Measurements from ENCODE around the gene XXYLT1. TPM values are rescaled to one million over a fixed set of nuclear protein-coding genes. Genes with fewer than 3 reads are reported as not detected.

The XXYLT1 gene
- total RNA-seq, 4 donors from 2014 or later: 9.7 to 30.1 (median 17.7) TPM

- DNase-seq (ENCODE audit: low spot score in 2 of 2): peak in 1 of 2 donors; percentile 77
- TF ChIP-seq, protein P1, sequence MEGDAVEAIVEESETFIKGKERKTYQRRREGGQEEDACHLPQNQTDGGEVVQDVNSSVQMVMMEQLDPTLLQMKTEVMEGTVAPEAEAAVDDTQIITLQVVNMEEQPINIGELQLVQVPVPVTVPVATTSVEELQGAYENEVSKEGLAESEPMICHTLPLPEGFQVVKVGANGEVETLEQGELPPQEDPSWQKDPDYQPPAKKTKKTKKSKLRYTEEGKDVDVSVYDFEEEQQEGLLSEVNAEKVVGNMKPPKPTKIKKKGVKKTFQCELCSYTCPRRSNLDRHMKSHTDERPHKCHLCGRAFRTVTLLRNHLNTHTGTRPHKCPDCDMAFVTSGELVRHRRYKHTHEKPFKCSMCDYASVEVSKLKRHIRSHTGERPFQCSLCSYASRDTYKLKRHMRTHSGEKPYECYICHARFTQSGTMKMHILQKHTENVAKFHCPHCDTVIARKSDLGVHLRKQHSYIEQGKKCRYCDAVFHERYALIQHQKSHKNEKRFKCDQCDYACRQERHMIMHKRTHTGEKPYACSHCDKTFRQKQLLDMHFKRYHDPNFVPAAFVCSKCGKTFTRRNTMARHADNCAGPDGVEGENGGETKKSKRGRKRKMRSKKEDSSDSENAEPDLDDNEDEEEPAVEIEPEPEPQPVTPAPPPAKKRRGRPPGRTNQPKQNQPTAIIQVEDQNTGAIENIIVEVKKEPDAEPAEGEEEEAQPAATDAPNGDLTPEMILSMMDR (IDR thresholded peaks at IDR 0.05): no peak
- no peak for TF ChIP-seq POLR2A (IDR thresholded peaks at IDR 0.05)
- intact Hi-C loops (cut with DNase I; ENCODE audit: low total_unique reads): no loop called here
- 59 to 66% methylated on average over 12 of the region's 12 CpGs for WGBS, 2 donors
- no peak overlapping the region for H3K4me3 ChIP-seq (ENCODE audit: low read depth, poor library complexity, severe bottlenecking)
These were observed 237.3 kb downstream of the XXYLT1 start for GRCh38 chr3:195033531-195034091.

DNA sequence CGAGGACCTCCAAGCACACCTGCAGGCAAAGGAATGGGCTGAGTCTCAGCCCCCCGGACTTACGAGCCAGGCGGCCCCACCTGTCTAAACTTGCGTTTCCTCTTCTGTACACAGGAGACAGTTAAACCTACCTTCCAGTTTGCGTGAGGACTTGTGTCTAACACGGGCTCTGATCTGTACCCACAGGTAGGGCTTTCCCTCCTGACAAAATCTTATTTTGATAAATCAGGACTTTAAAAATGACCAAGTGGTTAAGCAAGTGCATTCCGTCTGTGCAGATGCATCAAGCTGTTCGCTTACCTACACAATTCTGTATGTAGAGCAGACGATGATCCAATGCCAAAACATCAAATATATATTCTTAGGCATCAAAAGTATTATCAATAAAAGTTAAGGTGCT lies 238.0 kb downstream of the XXYLT1 start:
- intact Hi-C loops (cut with DNase I; ENCODE audit: low total_unique reads): no loop called here

GRCh38 chr3:195032106-195032759 lies 238.7 kb downstream of the XXYLT1 start:
- DNase-seq (ENCODE audit: low spot score in 2 of 2): peak in 1 of 2 donors; percentile 68
- intact Hi-C loops (cut with DNase I; ENCODE audit: low total_unique reads): no loop called here
- 85 to 86% methylated on average over 12 of the region's 12 CpGs for WGBS, 2 donors
- no peak overlapping the region for H3K4me3 ChIP-seq (ENCODE audit: low read depth, poor library complexity, severe bottlenecking)
- TF ChIP-seq, protein P1 (IDR thresholded peaks at IDR 0.05): no peak
- TF ChIP-seq POLR2A (IDR thresholded peaks at IDR 0.05): no peak

More for the DNA sequence above, 238.0 kb downstream of the XXYLT1 start:
- WGBS, 2 donors: 80 to 89% methylated on average over 10 of the region's 10 CpGs
- no peak for DNase-seq (ENCODE audit: low spot score in 2 of 2)
- no peak overlapping the region for H3K4me3 ChIP-seq (ENCODE audit: low read depth, poor library complexity, severe bottlenecking)
- TF ChIP-seq, protein P1 (IDR thresholded peaks at IDR 0.05): no peak
- TF ChIP-seq POLR2A (IDR thresholded peaks at IDR 0.05): no peak

DNA sequence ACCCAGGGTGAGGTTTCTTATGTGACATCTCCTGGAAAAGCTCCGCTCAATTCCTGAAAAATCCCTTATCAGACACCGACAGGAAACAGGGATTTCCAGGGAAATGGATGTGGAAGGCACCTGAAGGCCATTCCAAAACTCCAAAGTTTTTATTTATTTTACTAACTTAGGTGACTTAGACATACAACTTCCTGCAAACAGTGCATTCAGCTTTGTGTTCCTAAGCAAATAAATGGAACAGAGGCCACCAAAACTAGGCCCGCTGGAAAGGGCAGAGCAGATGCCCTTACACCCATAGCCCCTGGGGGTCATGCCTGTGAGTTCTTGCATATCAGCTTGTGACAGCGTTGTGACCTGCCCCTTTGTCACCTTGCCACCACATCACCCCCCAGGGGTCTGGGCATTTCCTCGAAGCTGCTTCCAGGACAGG lies 239.4 kb downstream of the XXYLT1 start:
- WGBS, 2 donors: 75 to 86% methylated on average over 5 of the region's 5 CpGs
- DNase-seq (ENCODE audit: low spot score in 2 of 2): peak in 1 of 2 donors; percentile 85

GRCh38 chr3:195030791-195031321 lies 240.1 kb downstream of the XXYLT1 start:
- WGBS, 2 donors: 35 to 40% methylated on average over 13 of the region's 13 CpGs
- intact Hi-C loops (cut with DNase I; ENCODE audit: low total_unique reads): no loop called here
- no peak overlapping the region for H3K4me3 ChIP-seq (ENCODE audit: low read depth, poor library complexity, severe bottlenecking)
- TF ChIP-seq, protein P1 (IDR thresholded peaks at IDR 0.05): no peak
- no peak for TF ChIP-seq POLR2A (IDR thresholded peaks at IDR 0.05)
- peak in 1 of 2 donors; percentile 80 for DNase-seq (ENCODE audit: low spot score in 2 of 2)

More for the DNA sequence above, 239.4 kb downstream of the XXYLT1 start:
- TF ChIP-seq, protein P1 (IDR thresholded peaks at IDR 0.05): no peak
- TF ChIP-seq POLR2A (IDR thresholded peaks at IDR 0.05): no peak
- no peak overlapping the region for H3K4me3 ChIP-seq (ENCODE audit: low read depth, poor library complexity, severe bottlenecking)
- intact Hi-C loops (cut with DNase I; ENCODE audit: low total_unique reads): no loop called here
